SJCRH30 (cell line): ENCODE data around the gene PPP2R5C. TPM values are rescaled to one million over a fixed set of nuclear protein-coding genes. Genes with fewer than 3 reads are reported as not detected.
"Not testable (repeated sequence)": the region's sequence is repeated elsewhere in the genome, so short reads cannot be mapped to it uniquely, and the experiment has no call there.

Experiments
- DNase-seq, 2 experiments: peaks; one replicate each; pipeline ENCODE4 v3.0.0-alpha.2; 2015 to 2020
- H3K27ac ChIP-seq: fragments of 250-450 bp; sonication (Bioruptor Pico); 2 replicates; pipeline ENCODE4 v1.5.1; 2020; ENCODE audit warnings: mild to moderate bottlenecking, moderate library complexity
- H3K27me3 ChIP-seq: fragments of 250-450 bp; sonication (Bioruptor Pico); 2 replicates; pipeline ENCODE4 v1.5.1; 2020; ENCODE audit warnings: mild to moderate bottlenecking, moderate library complexity
- H3K36me3 ChIP-seq: fragments of 250-450 bp; sonication (Bioruptor Pico); 2 replicates; pipeline ENCODE4 v1.5.1; 2020; ENCODE audit warnings: mild to moderate bottlenecking, moderate library complexity
- H3K4me1 ChIP-seq: fragments of 250-450 bp; sonication (Bioruptor Pico); 2 replicates; pipeline ENCODE4 v1.5.1; 2020; ENCODE audit warnings: mild to moderate bottlenecking, moderate library complexity
- H3K4me3 ChIP-seq: fragments of 250-450 bp; sonication (Bioruptor Pico); 2 replicates; pipeline ENCODE4 v1.5.1; 2020; ENCODE audit warnings: mild to moderate bottlenecking, moderate library complexity
- H3K9me3 ChIP-seq: fragments of 250-450 bp; sonication (Bioruptor Pico); replicated peaks from 2 replicates; pipeline ENCODE4 v1.5.1; 2020; ENCODE audit warnings: mild to moderate bottlenecking, moderate library complexity
- total RNA-seq: library from RNA; depleted of rRNA; stranded (reverse); fragments of >200 nt; shearing (Covaris generic); gene quantifications from 2 replicates; pipeline ENCODE4 v1.2.3, GENCODE V29; 2014

The PPP2R5C gene
- total RNA-seq, 1 experiment from 2014 or later: 161 TPM

DNA sequence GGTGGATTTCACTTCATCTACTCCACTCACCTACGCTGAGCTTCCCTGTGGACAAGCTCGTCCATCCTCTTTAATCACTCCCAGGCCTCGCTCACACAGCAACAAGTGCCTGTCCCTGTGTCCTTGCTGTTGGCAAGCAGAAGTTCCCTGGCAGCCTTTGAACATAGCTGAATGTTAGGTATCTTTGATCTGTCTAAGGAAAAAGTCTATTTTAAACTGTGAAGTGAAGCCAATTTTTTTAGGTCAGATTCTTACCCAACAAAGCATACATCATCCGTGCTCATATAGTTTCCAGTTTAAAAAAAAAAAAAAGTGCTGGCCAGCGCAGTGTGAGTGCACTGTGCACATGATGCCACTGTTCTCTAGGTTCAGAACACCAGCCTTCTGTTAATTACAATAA lies 36.3 kb downstream of the PPP2R5C start:
- Histone ChIP-seq H3K4me1 (peaks cover 11% of the 10 kb centered on the region), H3K27ac (no peak overlapping the region), H3K4me3 (no peak overlapping the region), H3K27me3 (no peaks in the 10 kb centered on the region), H3K36me3 (no peaks in the 10 kb centered on the region), H3K9me3 (peaks cover 3% of the 10 kb centered on the region; the same call in 1 of the 2 replicates)
- DNase-seq: no peak

GRCh38 chr14:101804373-101804772 lies 42.9 kb downstream of the PPP2R5C start:
- not testable (repeated sequence) for DNase-seq, H3K4me3 ChIP-seq, H3K4me1 ChIP-seq, H3K36me3 ChIP-seq, H3K9me3 ChIP-seq, H3K27me3 ChIP-seq, H3K27ac ChIP-seq

DNA sequence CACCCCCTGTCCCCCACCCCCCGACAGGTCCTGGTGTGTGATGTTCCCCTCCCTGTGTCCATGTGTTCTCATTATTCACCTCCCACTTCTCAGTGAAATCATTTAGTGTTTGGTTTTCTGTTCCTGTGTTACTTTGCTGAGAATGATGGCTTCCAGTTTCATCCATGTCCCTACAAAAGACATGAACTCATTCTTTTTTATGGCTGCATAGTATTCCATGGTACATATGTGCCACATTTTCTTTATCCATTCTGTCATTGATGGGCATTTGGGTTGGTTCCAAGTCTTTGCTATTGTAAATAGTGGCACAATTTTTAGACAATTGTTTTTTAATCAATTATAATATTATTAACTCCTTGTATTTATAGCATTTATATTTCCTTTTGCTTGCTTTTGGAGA lies 44.7 kb downstream of the PPP2R5C start:
- not testable (repeated sequence) for H3K4me1 ChIP-seq, H3K9me3 ChIP-seq, DNase-seq, H3K27ac ChIP-seq, H3K27me3 ChIP-seq, H3K36me3 ChIP-seq, H3K4me3 ChIP-seq

DNA sequence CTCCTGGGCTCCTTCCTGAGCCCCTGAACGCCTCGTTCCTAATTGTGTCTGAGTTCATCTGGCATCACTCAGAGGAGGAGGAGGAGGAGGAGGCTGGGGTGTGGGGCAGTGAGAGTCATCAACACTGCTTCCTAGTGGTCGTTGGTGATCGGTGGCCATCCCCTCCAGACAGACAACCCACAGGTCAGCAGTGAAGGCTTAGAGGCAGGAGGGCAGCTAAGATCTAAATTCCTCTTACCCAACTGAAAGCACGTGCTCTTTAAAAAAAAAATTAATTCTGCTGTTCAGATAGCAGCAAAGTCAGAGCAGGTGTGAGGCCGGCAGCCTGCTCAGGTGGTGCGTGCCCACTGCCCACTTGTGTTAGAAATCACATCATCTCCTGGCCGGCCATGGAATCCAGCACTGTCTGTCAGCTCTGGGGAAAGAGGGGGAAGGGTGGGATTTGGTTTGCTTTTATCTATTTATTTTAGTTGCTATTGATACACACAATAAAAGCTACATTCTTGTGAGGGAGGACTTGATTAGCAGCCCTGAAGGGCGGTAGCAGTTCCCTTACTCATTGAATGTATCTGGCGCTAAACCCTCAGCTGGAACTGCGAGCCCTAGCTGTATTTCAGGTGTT lies 46.6 kb downstream of the PPP2R5C start:
- Histone ChIP-seq H3K27me3 (no peaks in the 10 kb centered on the region), H3K4me3 (no peak overlapping the region), H3K9me3 (no peaks in the 10 kb centered on the region), H3K4me1 (peaks cover 3% of the 10 kb centered on the region; the same call in 1 of the 2 replicates), H3K36me3 (peaks cover 3% of the 10 kb centered on the region; the same call in 1 of the 2 replicates), H3K27ac (no peak overlapping the region)
- DNase-seq: no peak

- Histone ChIP-seq H3K9me3 (no peaks in the 10 kb centered on the region), H3K27me3 (no peaks in the 10 kb centered on the region), H3K4me3 (peak overlapping the region; percentile 76), H3K27ac (peak overlapping the region; percentile 87), H3K4me1 (peaks cover 3% of the 10 kb centered on the region; the same call in 1 of the 2 replicates), H3K36me3 (peaks cover 7% of the 10 kb centered on the region; the same call in 1 of the 2 replicates)
- DNase-seq: no peak
Measured at GRCh38 chr14:101808894-101809670, 47.6 kb downstream of the PPP2R5C start.

GRCh38 chr14:101809671-101810514 lies 48.4 kb downstream of the PPP2R5C start:
- peaks cover 3% of the 10 kb centered on the region; the same call in 1 of the 2 replicates for H3K4me1 ChIP-seq
- DNase-seq: peak; percentile 88 to 95
- peaks cover 7% of the 10 kb centered on the region; the same call in 1 of the 2 replicates for H3K36me3 ChIP-seq
- peak overlapping the region; percentile 87 for H3K27ac ChIP-seq
- peak overlapping the region; percentile 76 for H3K4me3 ChIP-seq
- no peaks in the 10 kb centered on the region for H3K27me3 ChIP-seq
- no peaks in the 10 kb centered on the region for H3K9me3 ChIP-seq

DNA sequence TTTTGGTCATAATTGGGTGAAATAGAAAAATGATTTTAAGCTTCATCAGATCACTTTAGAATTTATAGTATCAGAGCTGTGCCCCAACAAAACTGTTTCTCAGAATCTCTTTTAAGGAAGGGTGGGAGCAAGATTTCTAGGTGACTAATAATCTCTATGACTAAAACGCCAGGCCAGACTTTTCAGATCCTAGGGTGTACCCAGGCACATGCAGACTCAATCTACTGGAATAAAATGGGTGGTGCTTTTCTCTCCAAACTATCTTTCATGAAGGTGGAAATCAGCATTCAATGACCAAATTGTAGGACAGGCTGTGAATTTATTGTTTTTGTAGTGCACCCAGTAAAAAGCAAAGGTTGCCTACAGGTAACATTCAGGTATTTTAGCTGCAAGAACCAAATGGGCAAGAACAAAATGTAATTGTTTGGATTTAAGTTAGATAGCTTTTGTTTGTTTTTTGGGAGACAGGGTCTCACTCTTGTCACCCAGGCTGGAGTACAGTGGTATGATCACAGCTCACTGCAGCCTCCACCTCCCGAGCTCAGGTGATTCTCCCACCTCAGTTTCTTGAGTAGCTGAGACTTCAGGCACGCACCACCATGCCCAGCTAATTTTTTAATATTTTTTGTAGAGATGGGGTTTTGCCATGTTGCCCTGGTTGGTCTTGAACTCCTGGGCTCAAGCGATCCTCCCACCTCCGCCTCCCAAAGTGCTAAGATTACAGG lies 49.5 kb downstream of the PPP2R5C start:
- Histone ChIP-seq H3K27me3 (no peaks in the 10 kb centered on the region), H3K9me3 (no peaks in the 10 kb centered on the region), H3K27ac (peak overlapping the region; percentile 87; the same call in 1 of the 2 replicates), H3K4me1 (peaks cover 3% of the 10 kb centered on the region; the same call in 1 of the 2 replicates), H3K4me3 (peak overlapping the region; percentile 76), H3K36me3 (peaks cover 7% of the 10 kb centered on the region; the same call in 1 of the 2 replicates)
- no peak for DNase-seq

- H3K36me3 ChIP-seq: peaks cover 7% of the 10 kb centered on the region; the same call in 1 of the 2 replicates
- H3K27me3 ChIP-seq: no peaks in the 10 kb centered on the region
- no peak overlapping the region for H3K4me3 ChIP-seq
- no peaks in the 10 kb centered on the region for H3K9me3 ChIP-seq
- no peak for DNase-seq
- no peak overlapping the region for H3K27ac ChIP-seq
- H3K4me1 ChIP-seq: peaks cover 3% of the 10 kb centered on the region; the same call in 1 of the 2 replicates
Measured at GRCh38 chr14:101812071-101812470, 50.6 kb downstream of the PPP2R5C start.

GRCh38 chr14:101813171-101813759 lies 51.8 kb downstream of the PPP2R5C start:
- no peak for DNase-seq
- Histone ChIP-seq H3K4me1 (peaks cover 3% of the 10 kb centered on the region; the same call in 1 of the 2 replicates), H3K27me3 (no peaks in the 10 kb centered on the region), H3K9me3 (no peaks in the 10 kb centered on the region), H3K4me3 (no peak overlapping the region), H3K36me3 (peaks cover 7% of the 10 kb centered on the region; the same call in 1 of the 2 replicates), H3K27ac (no peak overlapping the region)

GRCh38 chr14:101813833-101814232 lies 52.3 kb downstream of the PPP2R5C start:
- Histone ChIP-seq H3K4me3 (no peak overlapping the region), H3K4me1 (peaks cover 3% of the 10 kb centered on the region; the same call in 1 of the 2 replicates), H3K27me3 (no peaks in the 10 kb centered on the region), H3K36me3 (peaks cover 7% of the 10 kb centered on the region; the same call in 1 of the 2 replicates), H3K9me3 (no peaks in the 10 kb centered on the region), H3K27ac (no peak overlapping the region)
- DNase-seq: no peak

DNA sequence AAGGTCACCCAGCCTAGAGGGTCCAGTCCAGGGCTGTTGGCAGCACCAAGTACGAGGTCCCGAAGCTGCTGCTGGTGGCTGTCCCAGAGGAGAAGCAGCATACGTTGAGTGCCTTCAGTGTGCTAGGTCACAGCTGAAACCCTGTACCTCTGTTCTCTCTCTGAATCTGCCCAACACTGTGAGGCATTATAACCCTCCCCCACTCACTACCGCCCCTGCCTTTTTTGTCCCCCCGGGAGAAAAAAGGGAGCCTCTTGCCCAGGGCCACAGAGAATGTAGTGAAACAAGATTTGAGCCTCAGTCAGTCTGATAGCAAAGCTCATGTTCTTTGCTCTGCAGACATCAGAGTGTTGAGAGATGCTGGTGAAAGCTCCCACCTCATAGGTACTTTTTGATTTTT lies 53.4 kb downstream of the PPP2R5C start:
- H3K4me1 ChIP-seq: peaks cover 3% of the 10 kb centered on the region; the same call in 1 of the 2 replicates
- peaks cover 7% of the 10 kb centered on the region for H3K36me3 ChIP-seq
- no peaks in the 10 kb centered on the region for H3K9me3 ChIP-seq
- DNase-seq: no peak
- no peak overlapping the region for H3K27ac ChIP-seq
- H3K27me3 ChIP-seq: no peaks in the 10 kb centered on the region
- H3K4me3 ChIP-seq: no peak overlapping the region

DNA sequence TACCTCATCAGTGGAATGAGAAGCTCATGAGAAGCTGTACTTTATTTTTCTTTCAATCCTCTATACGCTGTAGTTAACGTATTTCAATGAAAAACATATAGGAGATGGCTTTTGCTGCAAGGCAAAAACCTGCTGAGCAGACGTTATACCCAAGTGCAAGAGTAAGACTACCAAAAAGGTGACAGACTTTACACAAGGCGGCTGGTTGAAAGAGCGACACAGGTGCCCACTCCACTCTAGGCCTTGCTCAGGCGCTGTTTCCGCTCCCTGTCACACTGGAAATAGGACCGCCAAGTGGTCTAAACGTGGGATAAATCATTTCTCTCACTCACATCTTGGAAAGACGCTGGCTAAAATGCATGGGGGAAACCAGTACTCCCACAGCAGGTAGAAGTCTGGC lies 54.5 kb downstream of the PPP2R5C start:
- Histone ChIP-seq H3K27ac (no peak overlapping the region), H3K36me3 (peaks cover 13% of the 10 kb centered on the region), H3K4me3 (no peak overlapping the region), H3K9me3 (no peaks in the 10 kb centered on the region), H3K27me3 (no peaks in the 10 kb centered on the region), H3K4me1 (peaks cover 2% of the 10 kb centered on the region; the same call in 1 of the 2 replicates)
- DNase-seq: no peak

- no peaks in the 10 kb centered on the region for H3K4me1 ChIP-seq
- peaks cover 10% of the 10 kb centered on the region for H3K36me3 ChIP-seq
- no peaks in the 10 kb centered on the region for H3K27me3 ChIP-seq
- no peak overlapping the region for H3K4me3 ChIP-seq
- H3K27ac ChIP-seq: no peak overlapping the region
- DNase-seq: no peak
- H3K9me3 ChIP-seq: no peaks in the 10 kb centered on the region
Measured at GRCh38 chr14:101817501-101818001, 56.0 kb downstream of the PPP2R5C start.
